GM23248 (cell line): ENCODE results near the gene CAMK1. TPM values are rescaled to one million over a fixed set of nuclear protein-coding genes. Genes with fewer than 3 reads are reported as not detected.
"Not testable (repeated sequence)": the region's sequence is repeated elsewhere in the genome, so short reads cannot be mapped to it uniquely, and the experiment has no call there.

Experiments used
- DNase-seq: peaks from one replicate; pipeline ENCODE4 v3.0.0-alpha.2; 2015
- H2AFZ ChIP-seq: fragments of 200-600 bp; sonication (generic); 2 replicates; pipeline ENCODE4 v1.6.1; 2016; ENCODE audit warnings: antibody characterized with exemption
- H3F3A ChIP-seq: fragments of 200-600 bp; sonication (generic); 2 replicates; pipeline ENCODE4 v1.6.1; 2016; ENCODE audit warnings: mild to moderate bottlenecking, antibody characterized with exemption, mixed run types; ENCODE audit not compliant: insufficient read depth
- H3K27ac ChIP-seq: fragments of 200-600 bp; sonication (generic); 2 replicates; pipeline ENCODE4 v1.5.1; 2016; ENCODE audit warnings: mild to moderate bottlenecking
- H3K27me3 ChIP-seq: fragments of 200-600 bp; sonication (generic); replicated peaks from 2 replicates; pipeline ENCODE4 v1.6.1; 2016; ENCODE audit warnings: mild to moderate bottlenecking; ENCODE audit not compliant: insufficient read depth
- H3K36me3 ChIP-seq: fragments of 200-600 bp; sonication (generic); 2 replicates; pipeline ENCODE4 v1.6.1; 2016; ENCODE audit warnings: low read depth, mild to moderate bottlenecking
- H3K4me1 ChIP-seq: fragments of 200-600 bp; sonication (generic); 2 replicates; pipeline ENCODE4 v1.6.1; 2016; ENCODE audit warnings: mild to moderate bottlenecking; ENCODE audit not compliant: insufficient read depth
- H3K4me2 ChIP-seq: fragments of 200-600 bp; sonication (generic); one replicate; pipeline ENCODE4 v1.6.1; 2016; ENCODE audit warnings: mild to moderate bottlenecking; ENCODE audit not compliant: unreplicated experiment
- H3K4me3 ChIP-seq: fragments of 200-600 bp; sonication (generic); 2 replicates; pipeline ENCODE4 v1.5.1; 2016; ENCODE audit warnings: mild to moderate bottlenecking
- H3K79me2 ChIP-seq: fragments of 200-600 bp; sonication (generic); 2 replicates; pipeline ENCODE4 v1.6.1; 2016; ENCODE audit warnings: mild to moderate bottlenecking; ENCODE audit not compliant: insufficient read depth
- H3K9ac ChIP-seq: fragments of 200-600 bp; sonication (generic); 2 replicates; pipeline ENCODE4 v1.6.1; 2016; ENCODE audit warnings: mild to moderate bottlenecking
- H3K9me2 ChIP-seq: fragments of 200-600 bp; sonication (generic); 2 replicates; pipeline ENCODE4 v1.6.1; 2016; ENCODE audit warnings: mixed run types, mild to moderate bottlenecking, moderate library complexity; ENCODE audit not compliant: insufficient read depth
- H3K9me3 ChIP-seq: fragments of 200-600 bp; sonication (generic); one replicate; pipeline ENCODE4 v1.6.1; 2017; ENCODE audit warnings: low read depth
- H4K20me1 ChIP-seq: fragments of 200-600 bp; sonication (generic); 2 replicates; pipeline ENCODE4 v1.6.0; 2016; ENCODE audit not compliant: insufficient read depth
- EZH2 ChIP-seq: fragments of 200-600 bp; sonication (generic); IDR thresholded peaks from 2 replicates; pipeline ENCODE4 v1.6.1; 2018; ENCODE audit warnings: antibody characterized with exemption, mild to moderate bottlenecking; ENCODE audit not compliant: insufficient read depth, poor library complexity, severe bottlenecking
- EZH2phosphoT487 ChIP-seq: fragments of 200-600 bp; sonication (generic); IDR thresholded peaks from 2 replicates; pipeline ENCODE4 v1.6.1; 2018; ENCODE audit warnings: antibody characterized with exemption, moderate library complexity, mild to moderate bottlenecking, low read depth; ENCODE audit not compliant: insufficient read depth
- WGBS, 2 experiments: methylation state at CpG; one replicate each; pipeline ENCODE4 v1.1.6; 2015 to 2017; ENCODE audit warnings: low lambda C conversion rate in 2 of 2, low coverage in 1 of 2; ENCODE audit errors: missing lambda C conversion rate in 2 of 2; 5-methylcytosine and 5-hydroxymethylcytosine counted together
- in situ Hi-C: fragments of 300-500 bp; cut with MboI; formaldehyde crosslinking; loops from 2 replicates; pipeline ENCODE4 v1.15.0; 2020
- polyA plus RNA-seq: library from polyadenylated mRNA; unstranded; fragments of >200 nt; fragmentation: Nextera tagmentation; extraction: Ambion mirVana; gene quantifications from 2 replicates; pipeline ENCODE4 v1.2.1, GENCODE V29; 2016
- total RNA-seq: library from RNA; depleted of rRNA; stranded (reverse); fragments of >200 nt; shearing (Covaris generic); gene quantifications from 2 replicates; pipeline ENCODE4 v1.2.3, GENCODE V29; 2014

Gene CAMK1
- total and polyA plus RNA-seq, 2 experiments from 2014 or later = 26.9 to 28.3 TPM

- Histone ChIP-seq H3K9ac (peak overlapping the region; percentile 67), H3K27me3 (no peaks in the 10 kb centered on the region), H2AFZ (0 out of 2 replicates have a peak overlapping the region, but pooled peaks have one; percentile 23), H3K4me1 (peaks cover 23% of the 10 kb centered on the region), H3F3A (peaks cover 38% of the 10 kb centered on the region), H3K4me3 (no peak overlapping the region), H3K27ac (peak overlapping the region; percentile 93), H3K9me3 (no peaks in the 10 kb centered on the region), H3K4me2 (peak overlapping the region; percentile 16), H4K20me1 (no peaks in the 10 kb centered on the region), H3K79me2 (no peaks in the 10 kb centered on the region), H3K36me3 (peaks cover 15% of the 10 kb centered on the region; the same call in 1 of the 2 replicates), H3K9me2 (no peaks in the 10 kb centered on the region)
- in situ Hi-C loops = no loop called here
- DNase-seq = peak; percentile 95
- 65 to 72% methylated on average over 5 of the region's 5 CpGs for WGBS, 2 experiments
- TF ChIP-seq EZH2 (no peak), EZH2phosphoT487 (no peak)
Observed at GRCh38 chr3:9778143-9779074, 8.7 kb upstream of the CAMK1 start.

- no peak for DNase-seq
- Histone ChIP-seq H3K9me3 (no peaks in the 10 kb centered on the region), H3K9me2 (no peaks in the 10 kb centered on the region), H3K27me3 (no peaks in the 10 kb centered on the region), H2AFZ (no peak overlapping the region), H3K27ac (peak overlapping the region; percentile 93), H3K79me2 (no peaks in the 10 kb centered on the region), H3F3A (peaks cover 38% of the 10 kb centered on the region), H3K4me3 (no peak overlapping the region), H4K20me1 (no peaks in the 10 kb centered on the region), H3K4me1 (peaks cover 23% of the 10 kb centered on the region), H3K9ac (peak overlapping the region; percentile 64), H3K36me3 (peaks cover 9% of the 10 kb centered on the region; the same call in 1 of the 2 replicates), H3K4me2 (peak overlapping the region; percentile 16)
- in situ Hi-C loops = no loop called here
- 44 to 58% methylated on average over 1 of the region's 1 CpG for WGBS, 2 experiments
- TF ChIP-seq EZH2 (no peak), EZH2phosphoT487 (no peak)
Observed at GRCh38 chr3:9777694-9778021, 7.9 kb upstream of the CAMK1 start.

- in situ Hi-C loops = no loop called here
- H3K9ac ChIP-seq = peak overlapping the region; percentile 64; the same call in 1 of the 2 replicates
- H3K9me2 ChIP-seq = no peaks in the 10 kb centered on the region
- no peaks in the 10 kb centered on the region for H3K79me2 ChIP-seq
- H3F3A ChIP-seq = peaks cover 38% of the 10 kb centered on the region
- H3K4me3 ChIP-seq = no peak overlapping the region
- no peak for TF ChIP-seq EZH2
- no peak for TF ChIP-seq EZH2phosphoT487
- H3K4me1 ChIP-seq = peaks cover 23% of the 10 kb centered on the region
- WGBS, 2 experiments = 71 to 80% methylated on average over 5 of the region's 5 CpGs
- H4K20me1 ChIP-seq = no peaks in the 10 kb centered on the region
- H3K4me2 ChIP-seq = no peak overlapping the region
- no peaks in the 10 kb centered on the region for H3K9me3 ChIP-seq
- H2AFZ ChIP-seq = no peak overlapping the region
- peak overlapping the region; percentile 93 for H3K27ac ChIP-seq
- DNase-seq = no peak
- no peaks in the 10 kb centered on the region for H3K27me3 ChIP-seq
- 0 out of 2 replicates have a peak, but pooled peaks cover 3% of the 10 kb centered on the region for H3K36me3 ChIP-seq
Observed at GRCh38 chr3:9776896-9777693, 7.3 kb upstream of the CAMK1 start.

GRCh38 chr3:9771007-9771406 lies 1.3 kb upstream of the CAMK1 start:
- DNase-seq, H2AFZ ChIP-seq, H3K4me2 ChIP-seq, H3K36me3 ChIP-seq, H3K4me1 ChIP-seq, in situ Hi-C loops, H3K9me3 ChIP-seq, H3K27me3 ChIP-seq, H3K9ac ChIP-seq, H3K4me3 ChIP-seq, H3K9me2 ChIP-seq, H3F3A ChIP-seq, H4K20me1 ChIP-seq, H3K27ac ChIP-seq: not testable (repeated sequence)
- 100% methylated on average over 2 of the region's 2 CpGs for WGBS, 2 experiments
- H3K79me2 ChIP-seq = peaks cover 14% of the 10 kb centered on the region
